Measurements from ENCODE around the gene SLC8A2. TPM values are rescaled to one million over a fixed set of nuclear protein-coding genes. Genes with fewer than 3 reads are reported as not detected.

The SLC8A2 gene
- total RNA-seq, 1 experiment from 2014 or later = 11.3 TPM

DNA sequence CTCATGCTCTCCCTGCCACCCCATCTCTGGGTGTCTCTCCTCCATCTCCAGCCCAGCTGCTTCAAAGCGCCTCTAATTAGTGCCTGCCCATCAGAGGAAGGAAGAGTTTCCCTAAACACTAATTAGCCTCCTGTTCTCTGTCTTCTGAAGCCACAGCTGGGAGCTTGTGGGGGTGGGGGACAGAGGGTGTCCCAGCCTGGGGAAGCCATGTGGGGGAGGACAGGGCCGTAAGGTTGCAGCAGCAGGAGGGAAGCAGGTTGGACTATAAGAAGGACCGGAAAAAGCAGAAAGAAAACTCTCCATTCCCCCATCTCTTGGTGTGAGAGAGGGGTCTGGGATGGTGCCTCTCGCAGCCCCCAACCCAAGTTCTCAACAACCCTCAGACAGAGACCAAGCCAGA is 26.2 kb downstream of the SLC8A2 start:
- WGBS (ENCODE audit: extremely low coverage, insufficient read length, low lambda C conversion rate) = no CpG with 5 or more reads among the region's 4 CpGs
- Histone ChIP-seq H3K79me1 (ENCODE audit: insufficient read depth, low read depth, low read length, poor library complexity, severe bottlenecking) (no peaks in the 10 kb centered on the region), H2AK5ac (ENCODE audit: insufficient read length, low read length) (no peak overlapping the region), H3K14ac (ENCODE audit: insufficient read depth, low read length) (no peak overlapping the region), H4K91ac (ENCODE audit: insufficient read length, low read depth, low read length) (no peak overlapping the region), H3K18ac (ENCODE audit: insufficient read length, low read depth, low read length) (no peak overlapping the region), H4K8ac (replicated peaks; ENCODE audit: insufficient read length, low read depth, low read length) (no peak overlapping the region), H3T11ph (ENCODE audit: low read length) (no peak overlapping the region), H2BK120ac (ENCODE audit: low read depth, low read length, poor library complexity, severe bottlenecking) (no peak overlapping the region), H3K79me2 (ENCODE audit: insufficient read depth, low read length) (no peaks in the 10 kb centered on the region), H3K9me3 (ENCODE audit: control insufficient read depth, low read depth, low read length) (no peaks in the 10 kb centered on the region), H2BK12ac (ENCODE audit: insufficient read length, low read depth, low read length) (no peak overlapping the region), H3K27me3 (ENCODE audit: insufficient read depth, low read length) (no peaks in the 10 kb centered on the region; the same call in 1 of the 2 replicates), H3K4me1 (ENCODE audit: insufficient read depth, low read length) (peaks cover 10% of the 10 kb centered on the region; the same call in 1 of the 2 replicates), H3K9ac (ENCODE audit: extremely low read depth, insufficient read length, low read length) (no peak overlapping the region), H2AFZ (ENCODE audit: low read length) (no peak overlapping the region), H3K23ac (ENCODE audit: insufficient read length, low read depth, low read length) (no peak overlapping the region), H3K23me2 (ENCODE audit: insufficient read length, low read depth, low read length, poor library complexity, severe bottlenecking) (peaks cover 13% of the 10 kb centered on the region), H2BK20ac (ENCODE audit: low read depth, low read length, poor library complexity, severe bottlenecking) (no peak overlapping the region), H3K4ac (ENCODE audit: low read depth, low read length) (no peak overlapping the region), H4K20me1 (ENCODE audit: control insufficient read depth, insufficient read depth, insufficient read length) (no peaks in the 10 kb centered on the region), H3K27ac (ENCODE audit: insufficient read length, low read depth, low read length) (no peak overlapping the region), H3K4me2 (ENCODE audit: insufficient read depth, insufficient read length, low read length) (peak overlapping the region; percentile 61), H2BK5ac (ENCODE audit: insufficient read length, low read length) (no peak overlapping the region), H2BK15ac (ENCODE audit: low read depth, low read length) (no peak overlapping the region), H3K56ac (ENCODE audit: insufficient read length, low read depth, low read length) (no peak overlapping the region), H4K5ac (ENCODE audit: insufficient read length, low read depth, low read length) (no peak overlapping the region)
- Mint-ChIP-seq H3K4me1 (peaks cover 37 to 45% of the 10 kb centered on the region in 2 experiments), H3K27ac (no peak overlapping the region), H3K9me3 (no peaks in the 10 kb centered on the region; a peak in 3 of 5 replicates), H3K4me3 (peak overlapping the region; percentile 43 to 77), H3K36me3 (ENCODE audit: insufficient read depth in 1 of 3, low read depth in 3 of 3) (peaks cover 0 to 1% (median 0%) of the 10 kb centered on the region in 3 experiments; a peak in 2 of 7 replicates), H3K27me3 (ENCODE audit: low read depth) (peaks cover 68% of the 10 kb centered on the region)
- TF ChIP-seq CTCF (conservative IDR thresholded peaks at IDR 0.05) = no peak
- no peak for DNase-seq

Data from H9 (cell line).